Raji (cell line): ENCODE results near the gene UBR1.

Experiments
- POLR2A ChIP-seq: IDR thresholded peaks from 2 replicates; pipeline ENCODE4 v1.6.1; 2011; ENCODE audit warnings: low read depth, low read length, control low read depth; ENCODE audit not compliant: insufficient read depth

UBR1 gene

GRCh38 chr15:43118829-43119228, 13.0 kb upstream of the UBR1 start:
- no peak for TF ChIP-seq POLR2A

- TF ChIP-seq POLR2A = no peak
Measured at GRCh38 chr15:43118286-43118685, 12.4 kb upstream of the UBR1 start.

GRCh38 chr15:43111354-43111753, 5.5 kb upstream of the UBR1 start:
- TF ChIP-seq POLR2A = no peak

GRCh38 chr15:43107751-43108150, 1.9 kb upstream of the UBR1 start:
- no peak for TF ChIP-seq POLR2A

- no peak for TF ChIP-seq POLR2A
Measured at GRCh38 chr15:43106486-43106829, 620 bp upstream of the UBR1 start.

GRCh38 chr15:43105077-43105736, 631 bp downstream of the UBR1 start:
- no peak for TF ChIP-seq POLR2A

- TF ChIP-seq POLR2A = no peak
Measured at GRCh38 chr15:43104426-43104825, 1.4 kb downstream of the UBR1 start.

- TF ChIP-seq POLR2A = no peak
Measured at GRCh38 chr15:43103907-43104306, 1.9 kb downstream of the UBR1 start.

GRCh38 chr15:43102187-43102586, 3.7 kb downstream of the UBR1 start:
- no peak for TF ChIP-seq POLR2A

GRCh38 chr15:43100971-43101370, 4.9 kb downstream of the UBR1 start:
- TF ChIP-seq POLR2A = no peak

- TF ChIP-seq POLR2A = no peak
Measured at GRCh38 chr15:43099105-43099845, 6.6 kb downstream of the UBR1 start.

- no peak for TF ChIP-seq POLR2A
Measured at GRCh38 chr15:43096411-43096810, 9.4 kb downstream of the UBR1 start.

GRCh38 chr15:43095708-43096347, 10.0 kb downstream of the UBR1 start:
- TF ChIP-seq POLR2A = no peak

- no peak for TF ChIP-seq POLR2A
Measured at GRCh38 chr15:43095243-43095642, 10.6 kb downstream of the UBR1 start.

GRCh38 chr15:43094416-43095030, 11.3 kb downstream of the UBR1 start:
- no peak for TF ChIP-seq POLR2A

- TF ChIP-seq POLR2A = no peak
Measured at GRCh38 chr15:43093026-43093425, 12.8 kb downstream of the UBR1 start.
